NCI-H524 (cell line): ENCODE results near the gene CTBP2.

ENCODE experiments used
- DNase-seq, 2 experiments: peaks; one replicate each; lab custom pipeline; 2025; lab: John Stamatoyannopoulos, UW

CTBP2 gene

GRCh38 chr10:125043841-125044658 is 116.3 kb downstream of the CTBP2 start:
- DNase-seq: no peak

- no peak for DNase-seq
Observed at GRCh38 chr10:125041856-125042506, 118.4 kb downstream of the CTBP2 start.

- no peak for DNase-seq
Observed at GRCh38 chr10:125039354-125039769, 121.0 kb downstream of the CTBP2 start.

GRCh38 chr10:125038637-125039036 is 121.7 kb downstream of the CTBP2 start:
- DNase-seq: no peak

- no peak for DNase-seq
Observed at GRCh38 chr10:125037145-125037877, 123.1 kb downstream of the CTBP2 start.

GRCh38 chr10:125035588-125036295 is 124.6 kb downstream of the CTBP2 start:
- no peak for DNase-seq

GRCh38 chr10:125035136-125035535 is 125.2 kb downstream of the CTBP2 start:
- no peak for DNase-seq

- DNase-seq: no peak
Observed at GRCh38 chr10:125034675-125035074, 125.7 kb downstream of the CTBP2 start.

- no peak for DNase-seq
Observed at GRCh38 chr10:125033146-125033924, 127.0 kb downstream of the CTBP2 start.

- no peak for DNase-seq
Observed at GRCh38 chr10:125032474-125033020, 127.8 kb downstream of the CTBP2 start.

- DNase-seq: no peak
Observed at GRCh38 chr10:125030567-125031197, 129.7 kb downstream of the CTBP2 start.

GRCh38 chr10:125029584-125030242 is 130.7 kb downstream of the CTBP2 start:
- DNase-seq: no peak

GRCh38 chr10:125027871-125028869 is 132.2 kb downstream of the CTBP2 start:
- DNase-seq: peak; percentile 18 to 60

GRCh38 chr10:125026974-125027735 is 133.2 kb downstream of the CTBP2 start:
- no peak for DNase-seq

GRCh38 chr10:125026036-125026931 is 134.1 kb downstream of the CTBP2 start:
- DNase-seq: no peak

GRCh38 chr10:125025341-125025740 is 135.0 kb downstream of the CTBP2 start:
- DNase-seq: no peak
